Astrocyte (in vitro differentiated cells and primary cell): ENCODE results near the gene SYT17.

Experiments
- CTCF ChIP-seq: IDR thresholded peaks from 2 replicates; pipeline ENCODE4 v1.5.1; 2011; ENCODE audit warnings: low read depth, mild to moderate bottlenecking, inconsistent platforms, low read length, moderate library complexity; ENCODE audit not compliant: insufficient read depth
- EZH2 ChIP-seq: IDR thresholded peaks from 2 replicates; pipeline ENCODE4 v1.6.1; 2012; ENCODE audit warnings: mild to moderate bottlenecking, low read length, inconsistent platforms; ENCODE audit not compliant: insufficient read depth

- TF ChIP-seq EZH2 (no peak), CTCF (no peak)
Observed at GRCh38 chr16:19185510-19185851, 17.4 kb downstream of the SYT17 start.
